DMS114 treated with DMSO at 0.1 percent for 48 hours (cell line): Measurements from ENCODE around the gene IFNL1.
"Not testable (repeated sequence)": the region's sequence is repeated elsewhere in the genome, so short reads cannot be mapped to it uniquely, and the experiment has no call there.

ENCODE experiments used
- DNase-seq: peaks from one replicate; lab custom pipeline; 2025; ENCODE audit not compliant: unreplicated experiment; lab: John Stamatoyannopoulos, UW

IFNL1 gene

DNA sequence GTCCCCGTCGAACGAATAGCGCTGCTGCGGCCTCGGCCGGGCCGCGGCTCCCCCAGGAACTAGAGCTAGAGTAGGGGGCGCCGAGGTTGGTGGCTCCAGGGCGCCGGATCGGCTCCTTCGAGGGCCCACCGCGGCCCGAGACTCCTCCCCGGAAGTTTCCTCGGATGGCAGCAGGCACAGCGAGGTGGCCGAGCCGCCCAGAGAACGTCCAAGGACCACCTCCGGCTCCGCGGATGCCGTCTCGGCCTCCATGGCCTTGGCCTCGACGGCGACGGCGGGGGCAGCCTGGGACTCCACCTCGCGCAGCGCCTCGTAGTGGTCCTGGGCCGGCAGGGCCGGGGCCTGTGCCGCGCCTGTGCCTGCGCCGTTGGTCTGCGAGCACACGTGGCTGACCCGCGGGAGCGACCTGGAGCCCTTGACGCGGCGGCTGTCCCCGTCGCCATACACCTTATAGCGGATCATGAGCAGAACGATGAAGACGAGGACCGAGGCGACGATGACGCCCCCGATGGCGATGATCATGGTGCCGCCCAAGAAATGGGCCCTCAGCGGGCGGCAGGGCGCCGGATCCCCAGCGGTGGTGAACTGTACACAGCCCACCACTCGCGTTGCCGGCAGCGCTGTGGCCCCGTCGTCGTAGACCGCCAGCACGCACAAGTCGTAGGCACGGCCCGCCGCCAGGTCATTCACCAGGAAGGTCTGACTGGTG, 11.8 kb downstream of the IFNL1 start:
- DNase-seq, result no peak

DNA sequence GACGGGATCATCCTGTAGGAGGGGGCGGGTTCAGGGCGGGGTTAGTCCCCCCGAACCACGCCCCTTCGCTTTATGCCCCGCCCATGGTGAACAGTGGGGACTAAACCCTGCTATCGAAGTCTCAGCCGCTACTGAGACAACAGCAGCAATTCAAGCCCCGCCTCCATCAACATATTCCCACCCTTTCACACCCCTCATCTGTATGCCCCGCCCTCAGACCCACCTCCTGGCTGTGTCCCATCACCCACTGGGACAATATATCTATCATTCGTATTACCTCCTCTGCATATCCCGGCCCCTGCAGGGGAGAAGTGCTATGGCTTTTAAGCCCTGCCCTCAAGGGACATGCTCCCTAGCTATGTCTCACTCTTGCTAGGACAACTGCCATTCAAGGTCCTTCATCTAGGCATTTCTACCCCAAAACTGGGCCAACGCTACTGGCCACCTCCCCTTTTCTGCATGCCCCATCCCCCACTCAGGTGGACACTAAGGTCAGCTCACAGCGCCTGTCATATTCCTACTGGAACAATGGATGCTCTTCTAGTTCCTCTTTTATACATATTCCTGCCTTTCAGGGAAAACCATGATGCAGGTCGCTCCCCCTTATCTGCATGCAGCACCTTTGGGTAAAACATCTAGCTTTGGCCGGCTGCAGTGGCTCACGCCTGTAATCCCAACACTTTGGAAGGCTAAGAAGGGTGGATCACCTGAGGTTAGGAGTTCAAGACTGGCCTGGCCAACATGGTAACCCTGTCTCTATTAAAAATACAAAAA, 12.5 kb downstream of the IFNL1 start:
- DNase-seq, result peak; percentile 20

DNA sequence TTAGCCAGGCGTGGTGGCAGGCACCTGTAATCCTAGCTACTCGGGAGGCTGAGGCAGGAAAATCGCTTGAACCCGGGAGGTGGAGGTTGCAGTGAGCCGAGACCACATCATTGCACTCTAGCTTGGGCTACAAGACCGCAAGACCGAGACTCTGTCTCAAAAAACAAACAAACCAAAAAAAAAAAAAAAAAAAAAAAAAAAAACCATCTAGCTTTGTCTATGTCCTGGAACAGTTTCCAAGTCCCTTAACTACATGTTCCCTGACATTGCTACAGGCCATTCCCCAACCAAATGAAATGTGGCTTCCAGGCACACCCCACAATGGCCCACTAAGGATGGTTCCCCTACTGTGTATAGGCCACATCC, 13.1 kb downstream of the IFNL1 start:
- not testable (repeated sequence) for DNase-seq

DNA sequence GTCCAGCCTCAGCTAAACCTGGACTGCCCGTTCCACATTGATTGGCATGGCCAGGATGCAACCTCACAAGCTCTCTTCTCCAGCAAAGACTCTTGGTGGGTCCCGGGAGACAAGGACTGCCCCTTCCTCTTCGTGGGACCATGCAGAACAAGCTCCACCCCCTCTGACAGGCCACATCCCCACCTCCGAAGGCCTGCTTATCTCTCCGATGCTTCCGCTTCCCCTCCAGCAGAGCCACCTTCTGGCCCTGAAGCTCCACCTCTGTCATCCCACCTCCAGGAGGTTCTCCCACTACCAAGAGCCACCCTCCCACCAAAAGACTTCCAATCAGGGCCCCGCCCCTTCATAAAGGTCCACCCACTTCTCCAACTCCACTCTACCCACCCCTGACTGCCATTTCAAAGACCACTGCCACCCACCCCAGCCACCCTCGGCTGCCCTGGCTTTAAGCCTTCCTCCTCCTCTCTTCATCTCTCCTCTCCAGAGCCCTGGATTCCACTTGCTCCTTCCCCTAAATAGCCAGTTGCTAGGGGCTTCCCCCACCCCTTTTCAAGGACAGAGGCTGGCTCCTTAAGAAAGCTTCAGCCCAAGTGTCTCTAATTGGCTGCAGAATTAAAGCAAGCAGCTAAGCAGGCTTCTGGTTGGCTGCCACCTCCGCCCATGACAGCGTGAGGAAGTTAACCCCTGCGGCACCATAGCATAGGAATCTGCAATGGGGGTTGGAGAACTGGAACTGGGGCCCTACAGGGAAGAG, 14.5 kb downstream of the IFNL1 start:
- DNase-seq, result no peak

DNA sequence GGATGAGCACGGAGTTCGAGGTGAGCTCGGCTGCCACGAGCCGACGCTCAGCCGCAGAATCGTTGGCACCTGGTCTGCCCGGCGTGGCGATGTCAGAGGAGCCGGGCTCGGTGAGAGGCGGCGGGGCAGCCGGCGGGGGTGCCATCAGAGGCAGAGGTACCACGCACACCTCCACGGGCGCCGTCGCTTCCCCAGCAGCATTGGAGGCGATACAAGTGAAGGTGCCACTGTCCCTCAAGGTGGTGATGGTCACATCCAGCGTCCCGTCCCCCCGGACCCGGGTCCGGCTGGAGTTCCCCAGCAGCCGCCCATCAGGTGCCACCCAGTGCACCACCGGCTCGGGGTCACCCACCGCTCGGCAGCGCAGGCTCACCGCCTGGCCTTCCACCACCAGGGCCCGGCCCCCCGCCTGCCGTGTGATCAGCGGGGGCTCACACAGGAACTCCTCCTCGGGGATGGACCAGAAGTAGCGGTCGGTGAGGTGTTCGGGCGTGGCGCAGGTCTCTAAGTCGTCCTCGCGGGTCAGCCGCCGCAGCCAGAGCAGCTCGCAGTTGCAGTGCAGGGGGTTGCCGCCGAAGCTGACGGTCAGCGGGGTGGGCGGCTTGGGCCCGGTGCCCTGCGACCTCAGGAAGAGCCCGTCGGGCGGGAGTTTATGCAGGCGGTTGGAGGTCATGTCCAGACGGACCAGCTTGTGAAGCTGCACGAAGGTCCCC, 18.0 kb downstream of the IFNL1 start:
- no peak for DNase-seq

DNA sequence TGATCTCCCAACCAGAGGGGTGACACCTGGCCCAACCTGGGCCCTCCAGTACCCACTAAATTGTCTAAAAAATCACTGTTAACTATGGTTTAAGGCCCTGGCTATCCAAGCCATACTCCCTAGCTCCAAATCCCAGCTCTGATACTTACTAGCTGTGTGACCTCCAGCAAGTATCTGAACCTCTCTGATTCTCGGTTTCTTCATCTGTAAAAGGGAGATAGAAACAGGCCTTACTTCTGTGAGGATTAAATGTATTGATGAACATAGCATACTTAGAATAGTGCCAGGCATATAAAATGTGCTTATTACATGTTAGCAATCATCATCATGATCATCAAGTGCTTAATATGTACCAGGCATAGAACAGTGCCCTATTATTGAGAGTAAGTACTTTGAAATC, 19.7 kb downstream of the IFNL1 start:
- DNase-seq, result no peak

DNA sequence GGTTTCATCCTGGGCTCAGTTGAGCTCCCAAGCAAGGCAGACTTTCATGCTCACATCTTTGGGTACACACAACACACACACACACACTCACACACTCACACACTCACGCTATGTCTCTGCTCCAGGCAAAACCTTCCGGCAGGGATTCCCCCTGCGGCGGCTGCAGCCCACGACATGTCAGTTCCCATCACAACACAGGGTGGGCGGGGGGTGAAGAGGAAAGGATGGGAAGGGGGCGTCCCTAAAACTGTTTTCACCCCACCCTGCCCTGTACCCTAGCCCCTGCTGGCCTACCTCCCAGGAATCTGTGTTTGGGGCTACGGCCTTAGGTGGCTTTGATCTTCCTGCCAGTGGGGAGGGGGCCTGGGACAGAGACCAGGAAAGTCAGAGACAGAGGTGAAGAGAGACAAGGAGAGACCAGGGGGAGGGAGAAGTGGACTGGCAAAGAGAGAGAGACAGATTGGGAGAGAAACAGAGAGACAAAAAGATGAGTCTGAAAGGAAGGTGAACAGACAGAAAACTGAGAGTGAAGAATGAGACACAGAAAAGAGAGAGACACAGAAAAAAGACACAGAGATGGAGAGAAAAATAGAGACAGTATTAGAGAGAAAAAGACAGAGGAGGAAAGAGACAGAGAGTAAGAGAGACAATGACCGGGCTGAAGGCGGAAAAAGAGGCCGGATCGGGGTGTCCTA, 20.6 kb downstream of the IFNL1 start:
- no peak for DNase-seq

DNA sequence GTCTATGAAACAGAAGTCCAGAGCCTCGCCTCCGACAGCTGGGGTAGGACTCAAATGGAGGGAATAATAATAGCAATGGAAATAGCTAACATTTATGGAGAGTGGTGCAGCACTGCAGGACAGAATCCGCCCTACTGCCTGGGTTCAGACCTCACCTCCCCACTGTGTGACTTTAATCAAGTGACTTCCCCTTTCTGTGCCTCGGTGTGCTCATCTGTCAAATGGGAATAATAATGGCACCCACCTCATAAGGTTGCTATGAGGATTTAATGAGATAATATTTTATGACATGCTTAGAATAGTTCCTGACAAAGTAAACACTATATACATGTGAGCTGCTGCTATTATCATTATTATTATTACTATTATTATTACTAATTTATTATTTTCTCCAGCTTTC, 21.3 kb downstream of the IFNL1 start:
- no peak for DNase-seq

DNA sequence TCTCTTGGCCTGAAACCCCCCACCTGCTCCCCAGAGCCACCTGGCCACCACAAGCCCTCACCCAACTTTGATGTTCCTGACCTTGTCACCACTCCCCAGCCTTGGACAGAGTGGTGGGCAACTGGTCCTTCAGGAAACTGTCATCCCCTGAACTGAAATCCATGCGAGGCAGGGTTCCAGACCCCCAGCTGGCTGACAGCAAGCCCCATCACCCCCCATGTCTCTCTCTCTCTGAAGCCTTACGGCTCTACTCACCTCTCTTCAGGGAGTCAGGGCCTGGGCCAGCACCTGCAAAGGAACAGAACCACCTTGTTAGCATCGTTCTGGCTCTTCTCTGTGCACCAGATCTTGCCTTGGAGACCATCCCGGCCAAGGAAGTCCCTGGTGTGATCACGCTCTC, 21.9 kb downstream of the IFNL1 start:
- DNase-seq, result no peak

DNA sequence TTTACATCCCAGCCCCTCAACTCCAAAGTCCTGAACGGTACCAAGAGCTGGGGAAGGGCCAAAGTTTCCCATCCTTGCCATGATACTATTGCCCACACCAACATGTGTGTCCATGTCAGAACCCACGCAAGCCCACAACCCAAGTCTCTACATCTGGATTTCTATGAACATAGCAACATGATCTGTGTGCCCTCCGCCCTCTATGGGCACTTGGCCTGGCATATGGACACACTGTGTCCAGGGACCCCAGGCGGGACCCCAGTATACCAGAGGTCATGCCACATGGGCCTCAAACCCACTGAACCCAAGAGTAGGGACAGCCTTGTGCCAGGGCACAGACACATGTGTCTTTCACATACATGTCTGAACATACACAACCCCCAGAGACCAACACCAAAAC, 22.5 kb downstream of the IFNL1 start:
- no peak for DNase-seq

DNA sequence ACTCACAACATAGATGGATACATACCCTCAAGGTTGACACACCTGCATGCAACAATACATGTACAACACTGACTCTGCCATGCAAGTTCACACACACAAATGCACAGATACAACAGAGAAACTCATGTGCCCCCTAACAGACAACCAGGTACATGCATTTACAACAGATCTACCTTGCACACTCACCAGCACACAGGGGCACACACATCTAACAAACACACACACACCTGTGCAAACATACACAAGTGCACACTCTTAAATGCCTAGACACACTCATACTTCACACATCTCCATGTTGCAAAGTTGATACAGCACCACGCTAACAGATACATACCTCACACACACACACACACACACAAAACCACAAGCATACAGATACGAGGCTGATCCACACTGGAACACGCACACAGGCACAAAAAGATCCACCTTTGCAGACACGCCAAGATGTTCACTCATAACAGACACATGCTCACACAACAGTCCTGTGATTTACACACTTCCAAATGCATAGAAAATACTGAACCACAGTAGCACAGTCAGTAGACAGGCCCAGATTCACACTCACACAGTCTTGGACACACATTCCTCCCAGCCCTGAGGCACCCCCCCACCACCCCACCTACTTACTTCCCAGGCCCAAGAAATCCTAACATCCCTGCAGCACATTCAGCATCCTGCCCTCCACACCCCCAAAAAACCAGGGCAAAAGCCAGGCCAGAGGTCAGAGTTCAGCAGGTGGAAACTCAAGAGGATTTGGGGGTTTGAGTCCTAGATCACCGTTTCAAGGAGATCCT, 23.1 kb downstream of the IFNL1 start:
- DNase-seq, result no peak

DNA sequence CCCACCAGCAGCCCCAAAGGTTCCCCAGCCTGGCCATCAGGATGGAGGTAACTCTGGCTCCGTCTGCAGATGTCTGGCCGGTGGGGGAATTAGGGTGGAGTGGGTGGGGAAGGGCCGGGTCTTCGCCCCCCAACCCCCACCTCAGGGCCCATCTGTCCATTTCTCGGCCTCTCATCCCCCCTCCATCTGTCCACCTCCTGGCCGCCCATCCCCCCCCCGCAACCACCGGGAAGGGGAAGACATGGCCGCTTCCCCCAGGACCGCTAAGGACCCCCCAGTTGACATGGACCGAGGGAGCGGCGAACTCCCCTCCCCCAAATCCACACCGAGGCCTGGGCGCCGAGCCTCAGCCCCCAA, 23.7 kb downstream of the IFNL1 start:
- DNase-seq, result no peak

DNA sequence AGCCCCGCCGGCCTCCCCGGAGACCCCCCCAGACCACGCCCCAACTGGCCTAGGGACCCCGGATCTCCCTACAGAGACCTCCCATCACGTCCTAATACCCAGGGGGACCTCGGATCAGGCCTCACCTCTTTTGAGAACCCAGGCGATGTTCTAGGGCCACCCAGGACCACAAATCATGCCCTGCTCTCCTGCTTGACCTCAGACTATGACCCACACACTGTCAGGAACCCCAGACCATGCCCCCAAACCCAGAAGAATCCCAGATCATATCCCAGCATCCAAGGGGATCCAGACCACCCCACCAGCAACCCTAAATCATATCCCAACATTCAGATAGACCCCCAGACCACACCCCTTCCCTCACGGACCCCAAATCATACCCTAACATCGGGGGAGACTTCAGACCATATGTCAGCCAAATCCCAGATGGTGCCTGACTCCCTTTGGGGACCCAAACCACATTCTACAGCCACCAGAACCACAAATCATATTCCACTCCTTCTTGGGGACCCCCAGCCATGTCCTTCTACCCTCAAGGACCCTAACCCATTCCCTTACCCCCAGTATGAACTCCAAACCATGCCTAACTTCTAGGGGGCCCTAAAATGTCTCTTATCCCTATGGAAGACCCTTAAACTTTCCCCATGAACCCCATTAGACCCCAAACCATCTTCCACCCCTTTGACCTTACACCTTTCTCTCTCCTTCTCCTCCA, 25.1 kb downstream of the IFNL1 start:
- no peak for DNase-seq

DNA sequence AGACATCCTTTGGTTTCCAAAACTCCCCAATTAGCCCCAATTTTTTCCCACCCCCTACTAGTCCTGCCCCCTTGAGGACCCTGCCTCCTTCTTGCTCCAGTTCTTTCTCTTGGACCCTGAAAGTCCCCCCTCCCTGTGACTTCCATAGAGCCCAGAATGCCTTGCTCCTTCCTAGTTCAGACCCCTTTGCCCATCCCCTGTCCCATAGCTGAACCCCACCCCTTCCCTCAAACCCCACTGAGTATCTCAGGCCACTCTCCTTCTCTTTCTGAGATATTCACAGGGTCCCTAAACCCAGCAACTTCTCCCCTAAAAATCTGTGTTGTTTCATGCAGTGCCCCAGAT, 25.6 kb downstream of the IFNL1 start:
- no peak for DNase-seq

DNA sequence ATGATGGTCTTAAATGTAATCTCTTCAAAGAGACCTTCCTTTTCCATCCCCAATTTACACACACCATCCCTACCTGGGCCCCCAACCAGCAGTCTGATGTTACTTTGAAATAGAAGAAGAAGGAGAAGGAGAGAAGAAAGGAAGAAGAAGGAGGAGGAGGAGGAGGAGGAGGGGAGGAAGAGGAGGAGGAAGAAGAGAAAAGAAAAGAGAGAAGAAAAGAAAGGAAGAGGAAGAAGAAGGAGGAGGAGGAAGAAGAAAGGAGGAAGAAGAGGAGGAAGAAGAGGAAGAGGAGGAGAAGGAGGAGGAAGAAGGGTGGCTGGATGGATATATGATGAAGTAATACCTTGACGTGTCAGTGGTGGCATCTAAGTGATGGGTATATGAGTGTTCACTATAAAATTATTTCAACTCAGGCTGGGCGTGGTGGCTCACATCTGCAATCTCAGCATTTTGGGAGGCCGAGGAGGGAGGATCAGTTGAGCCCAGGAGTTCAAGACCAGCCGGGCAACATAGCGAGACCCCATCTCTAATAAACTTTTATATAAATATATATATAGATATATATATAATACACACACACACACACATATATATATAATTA, 28.1 kb downstream of the IFNL1 start:
- DNase-seq, result no peak

DNA sequence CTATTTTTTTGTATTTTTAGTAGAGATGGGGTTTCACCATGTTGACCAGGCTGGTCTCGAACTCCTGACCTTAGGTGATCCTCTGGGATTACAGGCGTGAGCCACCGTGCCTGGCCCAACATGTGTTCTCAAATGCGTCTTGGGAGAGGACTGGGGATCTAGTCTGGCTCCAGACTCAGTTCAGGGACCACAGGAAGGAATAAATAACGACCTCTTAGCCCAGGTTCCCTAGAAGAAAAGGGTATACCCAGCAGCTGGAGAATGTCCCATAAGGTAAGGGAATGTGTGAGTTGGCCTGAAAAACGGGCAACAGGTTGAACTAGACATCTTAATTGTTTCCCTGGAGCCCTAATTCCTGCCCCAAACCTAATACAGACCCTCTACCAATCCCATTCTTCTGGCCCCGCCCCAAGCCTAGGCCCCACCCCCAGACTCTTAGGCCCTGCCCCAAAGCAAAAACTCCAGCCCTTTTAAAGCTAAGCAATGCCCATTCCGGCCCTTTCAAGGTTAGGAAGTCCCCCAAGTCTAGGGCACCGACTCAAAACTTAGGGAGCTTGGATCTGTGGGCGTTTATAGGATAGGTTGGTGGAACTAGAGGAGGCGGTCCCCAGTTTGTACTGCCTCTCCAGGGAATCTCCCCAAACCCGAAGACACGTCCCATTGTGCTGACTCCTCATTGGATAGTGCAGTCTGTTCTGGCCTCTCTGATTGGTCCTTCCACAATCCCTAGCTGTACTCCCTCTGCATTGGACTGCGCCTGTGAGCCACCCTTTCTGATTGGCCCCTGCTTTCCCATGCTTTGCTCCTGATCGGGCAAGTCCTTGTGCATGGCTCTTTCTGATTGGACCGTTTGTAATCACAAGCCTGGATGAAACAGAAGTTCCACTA, 29.8 kb downstream of the IFNL1 start:
- DNase-seq, result no peak

DNA sequence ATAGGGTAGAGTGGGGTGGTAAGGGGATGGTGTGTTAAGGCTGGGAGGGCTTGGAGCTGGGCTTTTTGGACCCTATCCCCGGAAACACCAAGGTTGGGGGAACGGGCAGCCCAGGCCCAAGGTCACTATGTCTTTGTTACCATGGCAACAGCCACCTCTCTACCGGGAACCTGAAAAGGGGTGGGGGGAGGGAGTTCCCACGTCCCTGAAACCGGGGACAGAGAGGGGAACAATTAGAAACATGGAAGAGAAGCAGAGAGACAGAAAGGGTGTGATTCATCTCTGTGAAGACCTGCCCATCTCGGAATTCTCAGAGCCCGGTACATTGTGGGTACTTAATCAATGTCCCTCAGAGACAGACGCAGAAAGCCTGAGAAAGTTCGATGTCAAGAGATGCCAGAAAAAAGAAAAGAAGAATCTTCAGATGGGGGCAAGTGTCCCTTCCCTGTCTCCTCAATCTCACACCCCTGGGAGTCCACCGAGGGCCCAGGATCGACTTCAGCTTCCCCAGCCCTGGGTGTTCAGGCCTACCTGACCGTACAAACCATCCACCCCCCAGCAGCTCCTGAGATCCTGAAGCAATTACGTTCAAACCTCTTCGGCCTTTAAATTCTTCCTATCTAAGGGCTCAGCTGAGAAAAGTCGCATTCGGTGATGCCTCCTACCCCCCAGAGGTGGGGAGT, 31.3 kb downstream of the IFNL1 start:
- no peak for DNase-seq
